Breast epithelium (tissue), 3 donors: ENCODE measurements around the gene C8G.

Source experiments
- CTCF ChIP-seq, 3 donors: fragments of 450-650 bp; IDR thresholded peaks; one replicate each; pipeline ENCODE4 v1.5.1; 2016 to 2017; ENCODE audit warnings: antibody characterized with exemption in 3 of 3, mild to moderate bottlenecking in 3 of 3, moderate library complexity in 3 of 3
- POLR2A ChIP-seq: fragments of 450-650 bp; IDR thresholded peaks from one replicate; pipeline ENCODE4 v1.6.1; 2016; ENCODE audit warnings: antibody characterized with exemption, mild to moderate bottlenecking, moderate library complexity

- TF ChIP-seq POLR2A (no peak), CTCF (IDR thresholded peaks at IDR 0.05) (no peak)
Observed at GRCh38 chr9:136945333-136946227, 537 bp downstream of the C8G start.
